KMS-11 (cell line): ENCODE data around the gene GULP1.

Experiments used
- H2AFZ ChIP-seq: fragments of 200-600 bp; sonication (generic); 2 replicates; pipeline ENCODE4 v1.6.1; 2016; ENCODE audit warnings: antibody characterized with exemption, mixed run types, low read depth
- H3K27ac ChIP-seq: fragments of 200-600 bp; sonication (generic); 2 replicates; pipeline ENCODE4 v1.6.1; 2016; ENCODE audit warnings: mild to moderate bottlenecking, mixed run types
- H3K27me3 ChIP-seq: fragments of 200-600 bp; sonication (generic); 2 replicates; pipeline ENCODE4 v1.6.1; 2017; ENCODE audit warnings: mild to moderate bottlenecking, low read depth, mixed run types, moderate library complexity; ENCODE audit not compliant: insufficient read depth
- H3K36me3 ChIP-seq: fragments of 200-600 bp; sonication (generic); 2 replicates; pipeline ENCODE4 v1.6.1; 2017; ENCODE audit warnings: mild to moderate bottlenecking, mixed run types; ENCODE audit not compliant: insufficient read depth
- H3K4me1 ChIP-seq: fragments of 200-600 bp; sonication (generic); 2 replicates; pipeline ENCODE4 v1.6.1; 2016; ENCODE audit warnings: mild to moderate bottlenecking, low read depth, mixed run types; ENCODE audit not compliant: poor library complexity, severe bottlenecking
- H3K4me2 ChIP-seq: fragments of 200-600 bp; sonication (generic); 2 replicates; pipeline ENCODE4 v1.7.0; 2016; ENCODE audit warnings: mild to moderate bottlenecking, mixed run types
- H3K4me3 ChIP-seq: fragments of 200-600 bp; sonication (generic); IDR thresholded peaks from 2 replicates; pipeline ENCODE4 v1.6.1; 2017; ENCODE audit warnings: low read depth, low read length, mixed read lengths; ENCODE audit not compliant: insufficient read depth
- H3K79me2 ChIP-seq: fragments of 200-600 bp; sonication (generic); 2 replicates; pipeline ENCODE4 v1.6.1; 2016; ENCODE audit warnings: low read depth, mixed run types; ENCODE audit not compliant: insufficient read depth
- H3K9ac ChIP-seq: fragments of 200-600 bp; sonication (generic); 2 replicates; pipeline ENCODE4 v1.6.1; 2016; ENCODE audit warnings: mild to moderate bottlenecking, mixed run types
- H4K20me1 ChIP-seq: fragments of 200-600 bp; sonication (generic); 2 replicates; pipeline ENCODE4 v1.6.1; 2016; ENCODE audit warnings: mild to moderate bottlenecking, mixed run types; ENCODE audit not compliant: insufficient read depth
- CTCF ChIP-seq: fragments of 200-600 bp; sonication (generic); conservative IDR thresholded peaks from 2 replicates; pipeline ENCODE4 v1.6.1; 2017; ENCODE audit warnings: low read depth, mild to moderate bottlenecking, antibody characterized with exemption, low read length, moderate library complexity, mixed read lengths

The GULP1 gene

GRCh38 chr2:188277786-188278185 lies 13.9 kb upstream of the GULP1 start:
- no peak overlapping the region for H3K4me3 ChIP-seq
- no peaks in the 10 kb centered on the region for H3K79me2 ChIP-seq
- H2AFZ ChIP-seq, result no peak overlapping the region
- no peak overlapping the region for H3K9ac ChIP-seq
- no peaks in the 10 kb centered on the region for H3K27me3 ChIP-seq
- H3K4me2 ChIP-seq, result no peak overlapping the region
- no peaks in the 10 kb centered on the region for H3K36me3 ChIP-seq
- H4K20me1 ChIP-seq, result no peaks in the 10 kb centered on the region
- no peak overlapping the region for H3K27ac ChIP-seq
- H3K4me1 ChIP-seq, result no peaks in the 10 kb centered on the region
- TF ChIP-seq CTCF, result no peak

- no peak overlapping the region for H3K9ac ChIP-seq
These were observed 13.1 kb upstream of the GULP1 start for GRCh38 chr2:188278388-188279092.

GRCh38 chr2:188279093-188279445 lies 12.6 kb upstream of the GULP1 start:
- no peak for TF ChIP-seq CTCF
- Histone ChIP-seq H3K27me3 (no peaks in the 10 kb centered on the region), H3K27ac (no peak overlapping the region), H3K4me3 (no peak overlapping the region), H3K9ac (no peak overlapping the region), H2AFZ (no peak overlapping the region), H3K36me3 (no peaks in the 10 kb centered on the region), H3K79me2 (no peaks in the 10 kb centered on the region), H3K4me2 (no peak overlapping the region), H4K20me1 (no peaks in the 10 kb centered on the region), H3K4me1 (no peaks in the 10 kb centered on the region)

More at GRCh38 chr2:188278388-188279092, 13.1 kb upstream of the GULP1 start:
- Histone ChIP-seq H2AFZ (no peak overlapping the region), H3K4me2 (no peak overlapping the region), H3K27ac (no peak overlapping the region), H3K4me3 (no peak overlapping the region), H3K27me3 (no peaks in the 10 kb centered on the region), H4K20me1 (no peaks in the 10 kb centered on the region), H3K4me1 (no peaks in the 10 kb centered on the region), H3K79me2 (no peaks in the 10 kb centered on the region), H3K36me3 (no peaks in the 10 kb centered on the region)
- TF ChIP-seq CTCF, result no peak

- Histone ChIP-seq H3K79me2 (no peaks in the 10 kb centered on the region), H3K36me3 (no peaks in the 10 kb centered on the region), H3K4me3 (no peak overlapping the region), H3K9ac (no peak overlapping the region), H3K4me2 (no peak overlapping the region), H4K20me1 (no peaks in the 10 kb centered on the region), H3K27ac (no peak overlapping the region), H3K4me1 (no peaks in the 10 kb centered on the region), H3K27me3 (no peaks in the 10 kb centered on the region), H2AFZ (no peak overlapping the region)
- no peak for TF ChIP-seq CTCF
These were observed 10.9 kb upstream of the GULP1 start for GRCh38 chr2:188280811-188281222.
